Measurements from ENCODE around the gene DDIT3.

DDIT3 gene

DNA sequence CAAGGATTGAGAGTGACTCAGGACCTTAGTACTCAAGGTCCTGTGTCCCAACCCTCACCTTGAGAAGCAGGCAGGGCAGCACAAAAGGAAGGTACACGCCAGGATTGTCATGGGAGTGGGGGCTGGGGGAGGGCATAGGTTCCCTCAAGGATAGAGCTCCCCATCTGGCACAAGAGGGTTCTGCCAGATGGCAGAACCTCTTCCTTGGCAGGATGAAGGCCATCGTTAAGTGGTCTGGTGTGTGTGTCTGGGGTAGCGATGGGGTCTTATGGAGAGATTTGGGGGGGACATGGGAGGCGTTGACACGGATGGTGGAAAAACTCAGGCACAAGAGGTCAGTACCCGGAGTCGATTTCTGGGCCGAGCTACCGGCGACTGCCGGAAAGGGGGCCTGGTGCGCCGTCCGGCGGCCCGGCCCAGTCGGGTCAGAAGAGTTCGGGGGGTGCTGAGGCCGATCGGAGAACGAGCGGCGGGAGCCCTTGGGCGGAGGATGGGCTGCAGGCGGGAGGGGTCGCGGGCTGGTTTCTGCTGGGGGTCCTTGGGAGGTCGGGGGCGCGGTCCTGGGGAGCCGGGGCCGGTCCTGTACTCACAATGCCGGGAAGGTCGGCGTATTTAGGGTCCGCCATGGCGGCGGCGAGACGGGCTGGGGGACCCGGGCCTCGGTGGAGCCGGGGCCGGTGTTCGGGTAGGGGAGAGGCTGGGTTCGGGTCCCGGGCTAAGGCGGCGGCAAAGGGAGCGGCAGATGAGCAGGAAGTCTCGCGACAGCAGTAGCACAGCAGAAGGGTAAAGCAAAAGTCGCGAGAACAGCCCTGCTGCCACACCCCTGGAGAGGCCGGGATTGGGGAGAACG lies 26.3 kb upstream of the DDIT3 start, which contains the start of gene DCTN2:
DCTN2 (minus strand) TSS at position 755 of the 850 bp plus-strand sequence; CDS start at position 626, 129 bp downstream.
- DNase-seq, result peak; percentile 86

DNA sequence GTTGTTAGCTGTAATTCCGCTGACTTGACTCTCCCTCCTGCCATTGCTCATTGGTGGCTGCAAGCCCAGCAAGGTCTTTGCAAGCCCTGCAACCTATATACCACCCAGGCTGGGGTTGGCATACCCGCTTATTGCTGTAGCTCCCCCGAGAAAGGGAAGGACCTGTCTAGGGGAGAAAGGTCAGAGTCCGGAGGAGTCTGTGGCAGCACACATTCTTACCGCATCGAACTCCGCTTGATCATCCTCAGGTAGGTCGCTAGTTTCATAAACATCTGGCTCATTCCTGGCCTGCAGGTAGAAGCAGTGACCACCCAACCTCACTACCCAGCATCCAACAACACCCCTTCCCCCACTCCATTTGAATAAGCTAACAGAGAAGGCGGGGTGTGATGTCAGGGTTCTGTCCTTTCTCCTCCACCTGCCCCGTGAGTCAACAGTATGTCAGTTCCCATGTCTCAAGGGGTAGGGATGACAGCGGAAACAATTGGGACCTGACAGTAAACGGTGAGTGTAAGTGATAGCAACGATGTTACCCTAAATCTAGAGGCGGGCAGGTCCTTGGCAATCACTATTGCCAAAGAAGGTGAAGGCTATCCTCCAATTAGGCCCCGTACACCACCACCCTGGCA lies 25.6 kb upstream of the DDIT3 start:
- DNase-seq, result no peak

DNA sequence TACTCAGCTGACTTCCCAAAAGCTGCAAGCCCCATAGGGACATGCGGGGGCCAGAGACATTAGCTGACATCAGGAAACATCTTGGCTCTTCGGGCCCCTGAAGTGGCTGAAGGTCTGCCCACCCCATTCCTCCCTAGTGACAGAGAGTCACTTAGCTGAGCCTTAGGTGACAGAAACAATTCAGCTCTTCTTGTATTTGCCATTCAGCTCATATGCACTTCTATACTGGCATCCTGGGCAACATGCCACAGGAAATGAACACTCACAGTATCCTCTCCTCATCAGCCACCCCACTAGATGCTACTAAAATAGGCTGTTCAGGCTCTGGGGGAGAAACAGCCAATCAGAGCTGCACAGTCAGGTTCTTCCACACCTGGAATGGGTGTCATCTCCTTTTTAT lies 23.3 kb upstream of the DDIT3 start:
- no peak for DNase-seq

DNA sequence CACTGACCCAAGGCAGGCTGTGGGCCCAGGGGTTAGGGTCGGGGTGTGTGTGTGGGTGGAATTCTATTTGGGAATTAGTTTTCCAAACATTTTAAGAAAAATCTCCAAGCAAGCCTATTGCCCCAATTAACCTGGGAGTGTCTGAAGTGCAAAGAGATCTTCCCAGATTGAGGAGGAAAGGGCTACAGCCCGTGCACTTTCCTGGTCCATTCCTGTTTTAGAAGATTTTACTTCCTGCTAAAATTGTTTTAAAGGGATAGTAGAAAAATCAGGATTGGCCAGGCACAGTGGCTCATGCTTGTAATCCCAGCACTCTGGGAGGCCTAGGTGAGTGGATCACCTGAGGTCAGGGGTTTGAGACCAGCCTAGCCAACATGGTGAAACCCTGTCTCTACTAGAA lies 21.4 kb upstream of the DDIT3 start:
- no peak for DNase-seq

GRCh38 chr12:57541001-57541400 lies 20.7 kb upstream of the DDIT3 start:
- DNase-seq, result no peak

GRCh38 chr12:57539134-57539768 lies 18.9 kb upstream of the DDIT3 start:
- no peak for DNase-seq

GRCh38 chr12:57536597-57536942 lies 16.3 kb upstream of the DDIT3 start:
- no peak for DNase-seq

- DNase-seq, result no peak
Observed at GRCh38 chr12:57535764-57536596, 15.7 kb upstream of the DDIT3 start.

DNA sequence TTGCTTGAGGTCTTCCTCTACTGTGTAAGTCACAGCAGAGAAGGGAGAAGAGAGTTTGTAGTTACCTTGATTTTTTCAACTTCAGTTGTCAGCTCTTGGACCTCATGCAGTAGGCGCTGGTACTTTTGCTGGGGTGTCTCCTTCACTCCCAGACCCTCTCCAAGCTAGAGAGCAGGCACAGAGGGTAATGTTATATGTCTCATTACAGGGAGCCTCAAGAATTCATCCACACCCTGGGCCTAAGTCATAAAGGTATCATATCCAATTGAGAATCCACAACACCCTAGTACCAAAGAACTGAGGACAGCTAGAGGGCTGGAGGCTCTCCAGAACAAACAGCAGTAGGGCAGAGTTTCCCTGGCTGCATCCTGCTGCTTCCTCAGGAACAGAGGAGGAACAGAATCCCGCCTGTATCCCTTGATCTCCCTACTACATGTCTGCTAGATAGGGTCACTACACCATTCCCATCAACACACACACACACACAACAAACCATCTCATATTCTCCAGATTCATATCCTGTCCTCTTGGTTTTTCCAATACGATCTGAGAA lies 14.8 kb upstream of the DDIT3 start:
- DNase-seq, result no peak

- DNase-seq, result no peak
Observed at GRCh38 chr12:57534250-57534649, 13.9 kb upstream of the DDIT3 start.

- no peak for DNase-seq
Observed at GRCh38 chr12:57533108-57533507, 12.8 kb upstream of the DDIT3 start.

GRCh38 chr12:57531836-57532235 lies 11.5 kb upstream of the DDIT3 start:
- DNase-seq, result no peak

DNA sequence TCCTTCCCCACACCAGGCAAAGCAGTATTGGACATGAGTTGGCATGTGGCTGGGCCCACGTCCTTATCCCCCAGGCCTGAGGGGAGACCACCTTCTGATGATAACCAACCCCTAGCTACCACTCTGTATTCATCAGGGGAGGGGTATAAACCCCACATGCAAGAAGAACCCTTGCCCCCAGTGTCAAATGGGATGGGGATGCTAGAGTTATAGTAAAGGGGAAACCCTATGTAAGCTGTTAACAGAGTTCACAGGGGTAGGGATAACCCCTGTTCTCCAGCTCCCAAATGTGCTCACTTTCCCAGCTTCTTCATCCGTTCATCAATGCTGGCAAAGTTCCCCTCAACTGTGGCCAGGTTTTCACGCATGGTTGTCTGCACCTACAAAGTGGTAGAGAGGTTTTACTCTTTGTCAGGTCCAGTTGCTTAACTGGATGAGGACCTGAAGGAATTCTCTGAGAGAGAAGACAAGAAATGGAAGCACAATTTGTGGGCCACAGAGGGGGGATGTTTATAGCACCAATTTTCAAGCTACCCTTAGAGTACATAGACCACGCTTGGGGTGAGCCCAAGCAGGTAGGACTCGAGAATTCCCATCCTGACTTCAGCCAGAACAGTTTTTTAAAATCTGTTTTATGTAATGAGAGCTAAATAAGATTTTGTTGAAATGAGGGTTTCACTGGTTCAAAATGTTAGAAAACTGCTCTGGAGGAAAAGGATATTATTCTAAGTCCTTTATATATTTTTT lies 10.3 kb upstream of the DDIT3 start:
- no peak for DNase-seq

- DNase-seq, result no peak
Observed at GRCh38 chr12:57529831-57530230, 9.5 kb upstream of the DDIT3 start.

DNA sequence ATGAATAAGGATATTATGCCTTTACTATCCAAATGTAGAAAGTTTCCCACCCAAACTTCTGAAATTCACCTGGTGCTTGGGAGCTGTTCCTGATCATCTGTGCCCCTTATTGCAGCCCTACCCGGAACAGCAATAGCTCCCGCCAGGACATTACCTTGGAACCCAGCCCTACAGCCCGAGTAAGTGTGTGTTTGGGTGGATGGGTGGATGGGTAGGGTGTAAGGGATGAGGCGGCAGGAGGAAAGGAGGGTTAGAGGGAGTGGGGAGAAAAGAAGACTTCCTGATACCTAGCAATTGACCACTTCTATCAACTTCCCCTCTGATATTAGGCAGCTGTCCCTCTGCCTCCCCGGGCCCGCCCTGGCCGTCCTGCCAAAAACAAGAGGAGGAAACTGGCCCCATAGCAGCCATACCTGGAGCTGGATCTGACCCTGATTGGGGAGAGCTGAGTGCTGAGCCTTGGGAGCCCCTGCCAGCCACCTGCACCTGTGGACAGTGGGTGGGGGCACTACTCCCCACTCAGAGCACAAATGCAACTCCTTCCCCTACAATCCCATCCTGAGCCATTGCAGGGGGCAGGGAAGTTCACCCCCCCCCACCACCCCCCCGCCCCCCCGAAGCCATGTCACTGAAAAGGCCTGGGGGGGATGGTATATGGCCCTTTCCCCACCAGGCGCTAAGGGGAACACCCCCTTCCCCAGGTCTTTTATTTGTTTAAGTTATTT lies 8.7 kb upstream of the DDIT3 start:
- DNase-seq, result no peak

DNA sequence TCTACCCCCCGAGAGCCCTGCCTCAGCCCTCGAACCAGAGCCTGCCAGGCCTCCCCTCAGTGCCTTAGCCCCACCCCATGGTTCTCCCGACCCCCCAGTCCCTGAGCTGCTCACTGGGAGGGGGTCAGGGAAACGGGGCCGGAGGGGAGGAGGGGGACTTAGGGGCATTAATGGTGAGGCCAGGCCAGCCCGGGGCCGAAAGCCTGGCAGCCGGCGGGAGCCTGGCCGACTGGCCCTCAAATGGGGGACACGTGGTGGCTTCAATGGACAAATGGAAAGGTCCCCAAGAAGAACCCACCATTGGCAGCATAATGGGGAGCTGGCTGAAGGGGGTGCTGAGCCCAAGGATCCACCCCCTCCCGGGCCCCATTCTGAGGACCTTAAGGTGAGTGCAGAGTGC lies 7.9 kb upstream of the DDIT3 start:
- DNase-seq, result no peak

- no peak for DNase-seq
Observed at GRCh38 chr12:57527184-57527583, 6.9 kb upstream of the DDIT3 start.

GRCh38 chr12:57526477-57527126 lies 6.3 kb upstream of the DDIT3 start:
- no peak for DNase-seq

GRCh38 chr12:57525615-57526383 lies 5.5 kb upstream of the DDIT3 start:
- DNase-seq, result no peak

All from activated CD4-positive, alpha-beta T cell treated with anti-CD3 and anti-CD28 coated beads for 1 hour (primary cell).